NCI-H2107 (cell line): ENCODE data around the gene CSF3.
"Not testable (repeated sequence)": the region's sequence is repeated elsewhere in the genome, so short reads cannot be mapped to it uniquely, and the experiment has no call there.

ENCODE experiments used
- DNase-seq: peaks from one replicate; lab custom pipeline; 2025; lab: John Stamatoyannopoulos, UW

Gene CSF3

DNA sequence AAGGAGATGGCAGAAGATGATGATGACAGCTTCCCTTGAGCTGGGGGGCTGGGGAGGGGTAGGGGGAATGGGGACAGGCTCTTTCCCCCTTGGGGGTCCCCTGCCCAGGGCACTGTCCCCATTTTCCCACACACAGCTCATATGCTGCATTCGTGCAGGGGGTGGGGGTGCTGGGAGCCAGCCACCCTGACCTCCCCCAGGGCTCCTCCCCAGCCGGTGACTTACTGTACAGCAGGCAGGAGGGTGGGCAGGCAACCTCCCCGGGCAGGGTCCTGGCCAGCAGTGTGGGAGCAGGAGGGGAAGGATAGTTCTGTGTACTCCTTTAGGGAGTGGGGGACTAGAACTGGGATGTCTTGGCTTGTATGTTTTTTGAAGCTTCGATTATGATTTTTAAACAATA, 17.7 kb upstream of the CSF3 start:
- DNase-seq: no peak

DNA sequence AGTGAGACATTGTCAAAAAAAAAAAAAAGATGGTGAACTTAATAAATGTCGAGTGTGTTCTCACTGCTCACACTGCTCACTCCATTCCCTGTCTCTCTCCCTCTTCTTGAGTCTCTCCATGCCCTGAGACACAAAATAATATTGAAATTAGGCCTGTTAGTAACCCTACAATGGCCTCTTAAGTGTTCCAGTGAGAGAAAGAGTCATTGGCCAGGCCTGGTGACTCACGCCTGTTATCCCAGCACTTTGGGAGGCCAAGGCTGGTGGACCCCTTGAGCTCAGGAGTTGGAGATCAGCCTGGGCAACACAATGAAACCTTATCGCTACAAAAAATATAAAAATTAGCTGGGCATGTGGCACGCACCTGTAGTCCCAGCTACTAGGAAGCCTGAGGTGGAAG, 16.2 kb upstream of the CSF3 start:
- no peak for DNase-seq

DNA sequence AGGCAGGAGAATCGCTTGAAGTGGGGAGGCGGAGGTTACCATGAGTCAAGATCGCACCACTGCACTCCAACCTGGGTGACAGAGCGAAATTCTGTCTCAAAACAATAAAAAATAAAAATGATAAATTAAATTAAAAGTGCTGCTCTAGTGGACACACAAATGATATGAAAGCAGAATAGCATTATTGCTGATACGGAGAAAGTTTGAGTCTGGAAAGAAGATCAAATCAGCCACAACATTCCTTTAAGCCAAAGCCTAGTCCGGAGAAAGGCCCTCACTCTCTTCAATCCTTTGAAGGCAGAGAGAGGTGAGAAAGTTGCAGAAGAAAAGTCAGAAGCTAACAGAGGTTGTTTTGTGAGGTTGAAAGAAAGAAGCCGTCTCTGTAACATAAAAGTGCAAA, 15.1 kb upstream of the CSF3 start:
- DNase-seq: no peak

DNA sequence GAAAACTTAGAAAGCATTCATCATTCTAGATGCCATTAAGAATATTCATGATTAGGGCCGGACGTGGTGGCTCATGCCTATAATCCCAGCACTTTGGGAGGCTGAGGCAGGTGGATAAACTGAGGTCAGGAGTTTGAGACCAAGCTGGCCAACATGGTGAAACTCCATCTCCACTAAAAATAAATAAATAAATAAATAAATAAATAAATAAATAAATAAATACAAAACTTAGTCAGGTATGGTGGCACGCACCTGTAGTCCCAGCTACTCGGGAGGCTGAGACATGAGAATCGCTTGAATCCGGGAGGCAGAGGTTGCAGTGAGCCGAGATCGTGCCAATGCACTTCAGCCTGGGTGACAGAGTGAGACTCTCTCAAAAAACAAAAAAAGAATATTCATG, 13.9 kb upstream of the CSF3 start:
- DNase-seq: not testable (repeated sequence)

DNA sequence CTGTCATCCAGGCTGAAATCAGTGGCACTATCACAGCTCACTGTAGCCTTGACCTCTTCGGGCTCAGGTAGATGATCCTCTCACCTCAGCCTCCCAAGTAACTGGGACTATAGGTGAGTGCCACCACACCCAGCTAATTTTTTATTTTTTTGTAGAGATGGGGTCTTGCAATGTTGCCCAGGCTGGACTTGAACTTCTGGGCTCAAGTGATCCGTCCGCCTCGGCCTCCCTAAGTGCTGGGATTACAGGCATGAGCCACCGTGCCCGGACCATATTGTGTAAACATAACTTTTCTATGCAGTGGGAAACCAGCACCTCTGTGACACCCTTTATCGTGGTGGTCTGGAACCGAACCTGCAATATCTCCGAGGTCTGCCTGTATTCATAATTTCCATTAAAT, 11.2 kb upstream of the CSF3 start:
- DNase-seq: no peak

DNA sequence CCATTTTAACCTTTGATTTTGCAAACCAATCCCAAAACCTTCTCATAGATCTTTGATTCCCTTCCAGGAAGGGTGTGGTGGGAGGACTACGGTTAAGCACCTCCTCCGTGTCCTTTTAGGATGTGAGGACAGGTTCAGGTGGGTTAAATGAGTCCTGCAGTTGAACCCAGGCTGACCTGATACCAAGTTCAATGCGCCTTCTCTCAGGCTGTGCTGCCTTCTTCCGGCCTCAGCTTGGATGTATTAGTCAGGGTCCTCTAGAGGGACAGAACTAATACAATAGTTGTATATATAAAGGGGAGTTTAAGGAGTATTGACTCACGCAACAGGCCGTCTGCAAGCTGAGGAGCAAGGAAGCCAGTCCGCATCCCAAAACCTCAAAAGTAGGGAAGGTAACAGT, 10.5 kb upstream of the CSF3 start:
- no peak for DNase-seq

DNA sequence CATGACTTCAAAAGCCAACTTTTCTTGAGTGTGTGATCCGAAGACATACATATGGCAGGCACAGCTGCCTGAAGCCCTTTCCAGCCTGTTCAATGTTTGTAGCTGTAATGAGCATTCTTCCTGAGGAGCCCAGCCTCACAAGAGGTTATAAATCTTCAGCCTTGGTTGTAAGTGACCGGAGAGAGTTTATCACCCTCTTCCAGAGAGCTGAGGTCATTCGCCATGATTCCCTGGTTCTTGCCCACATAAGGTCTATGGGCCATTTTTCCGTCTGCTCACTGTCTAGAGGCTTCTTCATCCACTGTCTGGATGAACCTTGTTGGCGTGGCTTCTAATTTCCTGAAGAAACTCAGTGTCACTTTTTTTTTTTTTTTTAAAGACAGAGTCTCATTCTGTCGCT, 9.7 kb upstream of the CSF3 start:
- no peak for DNase-seq

DNA sequence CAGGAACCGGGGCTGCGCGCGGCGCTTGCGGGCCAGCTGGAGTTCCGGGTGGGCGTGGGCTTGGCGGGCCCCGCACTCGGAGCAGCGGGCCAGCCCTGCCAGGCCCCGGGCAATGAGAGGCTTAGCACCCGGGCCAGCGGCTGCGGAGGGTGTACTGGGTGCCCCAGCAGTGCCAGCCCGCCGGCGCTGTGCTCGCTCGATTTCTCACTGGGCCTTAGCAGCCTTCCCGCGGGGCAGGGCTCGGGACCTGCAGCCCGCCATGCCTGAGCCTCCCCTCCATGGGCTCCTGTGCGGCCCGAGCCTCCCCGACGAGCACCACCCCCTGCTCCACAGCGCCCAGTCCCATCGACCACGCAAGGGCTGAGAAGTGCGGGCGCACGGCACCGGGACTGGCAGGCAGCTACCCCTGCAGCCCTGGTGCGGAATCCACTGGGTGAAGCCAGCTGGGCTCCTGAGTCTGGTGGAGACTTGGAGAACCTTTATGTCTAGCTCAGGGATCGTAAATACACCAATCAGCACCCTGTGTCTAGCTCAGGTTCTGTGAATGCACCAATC, 4.2 kb upstream of the CSF3 start:
- not testable (repeated sequence) for DNase-seq

DNA sequence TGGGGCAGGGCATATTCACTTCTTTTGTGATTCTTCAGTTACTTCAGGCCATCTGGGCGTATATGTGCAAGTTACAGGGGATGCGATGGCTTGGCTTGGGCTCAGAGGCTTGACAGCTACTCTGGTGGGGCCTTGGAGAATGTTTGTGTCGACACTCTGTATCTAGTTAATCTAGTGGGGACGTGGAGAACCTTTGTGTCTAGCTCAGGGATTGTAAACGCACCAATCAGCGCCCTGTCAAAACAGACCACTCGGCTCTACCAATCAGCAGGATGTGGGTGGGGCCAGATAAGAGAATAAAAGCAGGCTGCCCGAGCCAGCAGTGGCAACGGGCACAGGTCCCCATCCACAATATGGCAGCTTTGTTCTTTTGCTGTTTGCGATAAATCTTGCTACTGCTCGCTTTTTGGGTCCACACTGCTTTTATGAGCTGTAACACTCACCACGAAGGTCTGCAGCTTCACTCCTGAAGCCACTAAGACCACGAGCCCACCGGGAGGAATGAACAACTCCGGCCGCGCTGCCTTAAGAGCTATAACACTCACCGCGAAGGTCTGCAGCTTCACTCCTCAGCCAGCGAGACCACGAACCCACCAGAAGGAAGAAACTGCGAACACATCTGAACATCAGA, 3.1 kb upstream of the CSF3 start:
- DNase-seq: not testable (repeated sequence)

DNA sequence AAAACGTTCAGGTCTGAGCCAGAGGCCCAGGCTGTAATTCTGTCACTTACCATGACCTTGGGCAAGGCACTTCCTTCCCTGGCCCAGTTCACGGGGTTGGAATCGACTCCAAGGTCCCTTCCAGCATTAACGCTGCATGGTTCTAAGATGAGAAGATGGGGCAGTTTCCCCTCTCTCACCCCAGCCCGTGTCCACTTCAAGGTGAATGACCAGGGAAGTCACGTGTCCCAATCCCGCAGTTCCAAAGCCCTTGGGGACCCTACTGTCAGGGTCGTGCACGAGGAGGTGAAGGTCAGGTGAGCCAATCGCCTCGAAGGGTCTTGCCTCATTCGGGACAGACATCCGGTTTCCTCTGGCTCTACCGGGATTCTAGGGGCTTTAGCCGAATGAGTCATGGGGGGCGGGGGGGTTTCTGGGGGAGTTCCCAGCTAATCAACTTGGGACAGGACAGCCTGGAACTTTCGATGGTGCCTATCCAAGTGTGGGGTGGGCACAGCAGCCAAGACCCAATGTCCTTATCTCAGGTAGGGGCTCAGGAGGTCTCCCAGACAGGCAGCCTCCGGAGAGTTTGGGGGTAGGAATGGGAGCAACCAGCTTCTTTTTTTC, 762 bp upstream of the CSF3 start:
- no peak for DNase-seq

DNA sequence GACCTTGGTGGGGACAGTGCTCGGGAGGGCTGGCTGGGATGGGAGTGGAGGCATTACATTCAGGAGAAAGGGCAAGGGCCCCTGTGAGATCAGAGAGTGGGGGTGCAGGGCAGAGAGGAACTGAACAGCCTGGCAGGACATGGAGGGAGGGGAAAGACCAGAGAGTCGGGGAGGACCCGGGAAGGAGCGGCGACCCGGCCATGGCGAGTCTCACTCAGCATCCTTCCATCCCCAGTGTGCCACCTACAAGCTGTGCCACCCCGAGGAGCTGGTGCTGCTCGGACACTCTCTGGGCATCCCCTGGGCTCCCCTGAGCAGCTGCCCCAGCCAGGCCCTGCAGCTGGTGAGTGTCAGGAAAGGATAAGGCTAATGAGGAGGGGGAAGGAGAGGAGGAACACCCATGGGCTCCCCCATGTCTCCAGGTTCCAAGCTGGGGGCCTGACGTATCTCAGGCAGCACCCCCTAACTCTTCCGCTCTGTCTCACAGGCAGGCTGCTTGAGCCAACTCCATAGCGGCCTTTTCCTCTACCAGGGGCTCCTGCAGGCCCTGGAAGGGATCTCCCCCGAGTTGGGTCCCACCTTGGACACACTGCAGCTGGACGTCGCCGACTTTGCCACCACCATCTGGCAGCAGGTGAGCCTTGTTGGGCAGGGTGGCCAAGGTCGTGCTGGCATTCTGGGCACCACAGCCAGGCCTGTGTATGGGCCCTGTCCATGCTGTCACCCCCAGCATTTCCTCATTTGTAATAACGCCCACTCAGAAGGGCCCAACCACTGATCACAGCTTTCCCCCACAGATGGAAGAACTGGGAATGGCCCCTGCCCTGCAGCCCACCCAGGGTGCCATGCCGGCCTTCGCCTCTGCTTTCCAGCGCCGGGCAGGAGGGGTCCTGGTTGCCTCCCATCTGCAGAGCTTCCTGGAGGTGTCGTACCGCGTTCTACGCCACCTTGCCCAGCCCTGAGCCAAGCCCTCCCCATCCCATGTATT, 1.1 kb downstream of the CSF3 start:
- DNase-seq: no peak

DNA sequence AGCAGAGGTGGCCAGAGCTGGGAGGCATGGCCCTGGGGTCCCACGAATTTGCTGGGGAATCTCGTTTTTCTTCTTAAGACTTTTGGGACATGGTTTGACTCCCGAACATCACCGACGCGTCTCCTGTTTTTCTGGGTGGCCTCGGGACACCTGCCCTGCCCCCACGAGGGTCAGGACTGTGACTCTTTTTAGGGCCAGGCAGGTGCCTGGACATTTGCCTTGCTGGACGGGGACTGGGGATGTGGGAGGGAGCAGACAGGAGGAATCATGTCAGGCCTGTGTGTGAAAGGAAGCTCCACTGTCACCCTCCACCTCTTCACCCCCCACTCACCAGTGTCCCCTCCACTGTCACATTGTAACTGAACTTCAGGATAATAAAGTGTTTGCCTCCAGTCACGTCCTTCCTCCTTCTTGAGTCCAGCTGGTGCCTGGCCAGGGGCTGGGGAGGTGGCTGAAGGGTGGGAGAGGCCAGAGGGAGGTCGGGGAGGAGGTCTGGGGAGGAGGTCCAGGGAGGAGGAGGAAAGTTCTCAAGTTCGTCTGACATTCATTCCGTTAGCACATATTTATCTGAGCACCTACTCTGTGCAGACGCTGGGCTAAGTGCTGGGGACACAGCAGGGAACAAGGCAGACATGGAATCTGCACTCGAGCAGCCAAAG, 2.3 kb downstream of the CSF3 start:
- DNase-seq: no peak

DNA sequence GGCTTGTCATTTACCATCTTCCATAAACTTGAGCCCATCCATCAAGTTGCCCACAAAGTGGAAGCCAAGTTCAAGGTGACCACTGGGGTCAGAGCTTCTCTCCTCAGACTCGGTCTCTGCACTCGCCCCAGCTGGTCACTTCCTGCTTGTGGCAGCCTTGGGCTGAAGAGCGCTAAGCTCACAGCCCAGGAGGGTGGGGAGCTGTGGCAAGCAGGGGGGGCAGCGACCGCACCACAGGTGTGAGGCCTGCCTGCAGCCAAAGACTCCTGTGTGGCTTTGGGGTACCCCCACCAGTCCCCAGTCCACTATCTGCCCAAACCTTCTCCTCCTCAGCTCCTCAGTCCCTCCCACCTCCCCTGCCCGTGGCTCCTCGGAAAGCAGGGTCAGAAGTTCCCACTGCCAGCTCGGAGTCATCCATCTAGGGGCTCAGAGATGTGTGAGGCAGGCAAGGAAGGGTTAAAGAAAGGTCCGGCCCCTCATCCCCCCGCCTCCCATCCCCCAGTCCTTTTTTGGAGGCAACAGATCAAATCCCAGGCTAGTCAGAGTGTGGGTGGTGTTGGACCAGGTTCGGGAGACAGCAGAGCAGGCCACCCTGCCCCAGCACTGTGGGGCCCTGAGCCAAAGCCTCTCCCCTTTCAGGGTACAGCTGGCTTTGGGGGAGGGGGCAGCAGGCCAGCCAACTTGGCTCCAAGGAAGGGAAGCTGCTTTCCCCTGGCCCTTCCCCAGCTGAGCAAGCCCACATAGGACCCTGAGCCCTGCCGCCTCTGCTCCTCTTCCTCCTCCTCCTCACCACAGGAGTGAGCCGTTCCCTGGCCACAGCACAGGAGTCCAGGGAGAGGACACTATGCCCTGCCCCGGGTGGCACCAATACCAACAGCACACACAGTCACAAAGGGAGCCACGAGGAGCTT, 3.2 kb downstream of the CSF3 start:
- DNase-seq: no peak

DNA sequence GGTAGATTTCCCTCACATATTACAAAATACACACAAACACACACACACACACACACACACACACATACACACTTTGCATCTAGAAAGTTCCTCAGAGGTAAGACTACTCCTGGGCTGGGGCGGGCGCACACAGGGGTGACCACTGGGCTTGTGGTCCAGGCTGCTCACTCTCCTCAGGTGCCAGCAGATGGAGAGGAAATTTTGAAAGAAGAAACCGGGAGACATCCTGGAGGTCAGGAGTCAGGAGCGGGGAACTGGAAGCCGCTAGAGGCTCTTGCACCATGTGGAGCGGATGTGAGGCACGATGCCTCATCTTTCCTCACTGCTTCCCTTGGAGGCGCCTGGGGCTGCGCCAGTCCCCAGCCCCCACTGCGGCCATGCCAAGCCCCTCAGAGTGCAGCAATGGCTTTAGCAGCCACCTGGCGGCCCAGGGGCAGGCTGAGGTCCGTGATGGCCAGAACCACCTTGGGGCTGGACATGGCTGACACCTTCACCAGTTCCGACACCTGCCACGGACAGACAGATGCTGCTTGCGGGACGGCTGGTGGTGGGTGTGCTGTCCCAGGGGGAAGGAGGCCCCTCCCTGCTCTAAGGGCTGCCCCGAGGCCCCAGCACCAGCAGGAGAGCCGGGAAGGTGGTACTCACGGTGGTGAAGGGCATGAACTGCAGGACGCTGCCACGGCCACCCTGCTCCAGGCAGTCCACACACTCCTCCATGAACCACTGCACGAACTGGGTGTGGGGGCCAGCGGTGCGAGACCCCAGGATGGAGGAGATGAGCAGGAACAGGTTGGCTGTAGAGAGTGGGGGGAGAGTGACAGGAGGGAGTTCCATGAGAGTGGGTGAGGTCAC, 4.1 kb downstream of the CSF3 start:
- no peak for DNase-seq

DNA sequence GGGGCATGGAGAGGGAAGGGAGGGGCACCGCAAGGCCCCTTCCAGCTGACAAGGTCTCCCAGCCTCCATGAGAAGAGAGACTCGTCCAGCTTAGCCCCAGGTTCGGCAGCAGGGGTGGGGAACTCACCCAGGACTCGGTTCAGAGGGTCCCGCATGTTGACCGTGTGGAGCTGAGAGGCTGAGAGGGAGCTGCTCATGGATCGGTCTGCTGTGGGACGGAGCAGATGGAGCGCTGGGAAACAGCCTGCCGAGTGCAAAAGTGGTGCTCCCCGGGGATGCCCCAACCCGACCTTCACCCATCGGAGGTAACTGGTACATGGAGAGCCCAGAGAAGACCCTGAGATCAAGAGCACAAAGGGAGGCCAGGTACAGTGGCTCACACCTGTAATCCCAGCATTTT, 4.9 kb downstream of the CSF3 start:
- DNase-seq: no peak

DNA sequence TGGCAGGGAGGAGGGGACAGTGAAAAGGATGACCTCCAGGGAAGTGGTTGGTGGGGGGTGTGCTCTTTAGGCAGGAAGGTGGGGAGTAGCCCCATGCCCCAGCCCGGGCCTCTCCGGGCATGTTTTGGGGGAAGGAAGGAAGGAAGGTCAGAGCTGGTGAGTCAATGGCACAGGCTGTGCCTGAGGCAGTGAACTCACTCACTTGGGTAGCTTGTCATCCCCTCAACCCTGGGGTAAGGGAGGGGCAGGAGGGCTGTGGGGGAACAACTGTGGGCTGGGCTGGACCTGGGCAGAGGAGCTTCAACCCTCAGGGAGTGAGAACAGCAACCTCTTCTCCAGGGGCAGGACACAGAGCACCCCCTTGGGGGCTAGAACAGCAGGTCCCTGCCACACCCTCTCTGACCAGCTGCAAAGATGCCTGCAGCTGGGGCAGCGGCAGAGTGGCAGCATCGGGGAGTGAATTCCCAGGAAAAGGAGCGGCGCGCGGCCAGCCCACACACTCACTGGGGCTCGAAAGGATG, 6.3 kb downstream of the CSF3 start:
- DNase-seq: no peak

DNA sequence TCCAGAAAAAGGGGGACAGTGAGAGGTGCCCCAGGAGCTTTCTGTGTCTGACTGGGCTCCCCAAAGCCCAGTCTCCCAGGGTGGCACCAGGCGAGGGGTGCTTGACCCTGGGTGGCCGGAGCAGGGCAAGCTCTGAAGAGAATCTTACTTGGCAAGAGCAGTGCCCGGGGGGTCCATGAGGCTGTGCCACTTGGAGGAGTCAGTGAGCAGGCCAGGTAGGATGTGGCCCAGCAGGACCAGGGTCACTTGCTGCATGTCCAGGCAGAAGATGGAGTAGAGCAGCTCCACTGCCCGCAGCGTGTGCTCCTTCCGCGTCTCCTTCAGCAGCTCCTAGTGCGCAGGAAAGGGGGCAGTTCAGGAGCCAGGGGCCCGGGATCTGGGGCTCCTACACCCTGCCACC, 7.3 kb downstream of the CSF3 start:
- DNase-seq: no peak

DNA sequence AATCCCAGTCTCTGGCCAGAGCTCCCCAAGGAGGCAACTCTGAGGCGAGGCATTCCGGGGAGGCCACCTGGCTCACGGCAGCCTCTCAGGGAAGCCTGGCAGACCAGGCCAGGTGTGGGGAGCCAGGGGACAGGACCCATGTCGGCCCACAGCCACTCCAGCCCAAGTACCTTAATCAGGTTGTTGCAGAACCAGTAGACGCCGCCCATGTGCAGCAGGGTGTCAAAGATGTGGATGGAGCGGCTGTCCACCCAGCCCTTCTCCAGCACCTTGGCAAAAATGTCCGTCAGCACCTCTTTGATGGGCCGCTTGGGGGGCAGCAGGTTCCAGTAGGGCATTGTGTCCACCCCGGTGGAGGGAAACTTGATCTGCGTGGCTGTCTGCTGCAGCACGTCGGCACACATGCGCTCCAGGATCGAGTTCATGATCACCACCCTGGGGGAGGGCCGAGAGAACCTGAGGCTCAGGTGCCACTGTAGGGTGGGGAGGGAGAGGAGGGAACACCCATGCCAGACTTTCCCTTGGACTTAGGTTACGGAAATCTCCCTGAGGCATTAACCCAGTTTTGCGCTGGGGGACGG, 7.8 kb downstream of the CSF3 start:
- peak; percentile 47 for DNase-seq

DNA sequence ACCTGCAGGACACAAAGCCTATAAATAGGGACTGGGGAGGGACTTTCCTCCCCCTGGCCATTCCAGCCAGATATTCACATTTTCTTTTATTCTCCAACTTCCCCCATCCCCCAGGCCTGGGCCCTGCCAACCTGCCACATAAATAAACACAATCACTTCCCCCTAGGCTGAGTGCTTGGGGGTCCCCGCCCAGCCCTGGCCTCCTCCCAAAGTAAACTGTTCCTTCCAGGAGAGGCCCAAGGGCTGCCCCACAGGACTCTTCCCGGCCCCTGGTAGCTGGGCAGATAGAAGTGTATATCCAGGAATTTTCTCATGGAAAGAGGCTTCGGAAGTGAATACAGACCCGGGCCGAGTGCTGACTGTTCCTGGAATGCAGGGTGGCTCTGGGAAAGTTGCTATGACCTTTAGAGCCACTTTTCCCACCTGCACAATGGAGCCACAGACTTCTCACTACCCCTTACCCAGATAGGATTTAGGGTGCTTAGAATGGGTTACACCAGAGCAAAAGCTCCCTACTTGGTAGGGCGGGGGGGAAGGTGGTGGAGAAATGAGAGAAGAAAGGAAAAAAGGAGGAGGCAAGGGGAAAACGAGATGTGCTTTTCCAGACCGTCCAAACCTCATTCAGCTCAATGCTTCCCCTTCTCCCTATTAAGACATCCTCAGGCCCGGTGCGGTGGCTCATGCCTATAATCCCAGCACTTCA, 8.5 kb downstream of the CSF3 start:
- no peak for DNase-seq
